Esophagus squamous epithelium (tissue), 5 donors: ENCODE results near the gene ANTXR2. TPM values are rescaled to one million over a fixed set of nuclear protein-coding genes. Genes with fewer than 3 reads are reported as not detected.

Source experiments
- DNase-seq: peaks from one replicate; lab custom pipeline; 2025; lab: John Stamatoyannopoulos, UW
- H3K27ac ChIP-seq, 4 donors: fragments of 200-600 bp; sonication (generic); one replicate each; pipeline ENCODE4 v1.5.1; 2016 to 2019; ENCODE audit warnings: mild to moderate bottlenecking in 1 of 4
- H3K27me3 ChIP-seq, 4 donors: fragments of 200-600 bp; sonication (generic); 1 replicate in 3 of 4; 2 replicates in 1 of 4; pipeline versions ENCODE4 v1.5.1 to v1.6.0; 2017 to 2021; ENCODE audit warnings: antibody characterized with exemption in 1 of 4
- H3K36me3 ChIP-seq, 3 donors: fragments of 200-600 bp; sonication (generic); one replicate each; pipeline ENCODE4 v1.5.1; 2016 to 2019
- H3K4me1 ChIP-seq, 3 donors: fragments of 200-600 bp; sonication (generic); one replicate each; pipeline ENCODE4 v1.5.1; 2017 to 2019
- H3K4me3 ChIP-seq, 4 donors: fragments of 200-600 bp; sonication (generic); 1 replicate in 3 of 4; 2 replicates in 1 of 4; pipeline ENCODE4 v1.5.1; 2016 to 2019; ENCODE audit warnings: mild to moderate bottlenecking in 2 of 4, moderate library complexity in 1 of 4
- H3K9me3 ChIP-seq, 3 donors: fragments of 200-600 bp; sonication (generic); one replicate each; pipeline ENCODE4 v1.5.1; 2016 to 2019
- CTCF ChIP-seq, 6 experiments: fragments of 450-650 bp in 4 of 6; fragments of 200-600 bp in 2 of 6; sonication (generic) in 2 of 6; IDR thresholded peaks; one replicate each; pipeline ENCODE4 v1.5.1; 2016 to 2019; ENCODE audit warnings: antibody characterized with exemption in 6 of 6, mild to moderate bottlenecking in 4 of 6, moderate library complexity in 4 of 6
- POLR2A ChIP-seq, 4 donors: fragments of 450-650 bp; IDR thresholded peaks; one replicate each; pipeline ENCODE4 v1.6.1; 2017; ENCODE audit warnings: antibody characterized with exemption in 4 of 4, mild to moderate bottlenecking in 4 of 4, moderate library complexity in 3 of 4
- WGBS, 2 donors: methylation state at CpG; one replicate each; pipeline ENCODE4 v1.1.5; 2018; 5-methylcytosine and 5-hydroxymethylcytosine counted together
- intact Hi-C: fragments of 100-400 bp; cut with DNase I; formaldehyde crosslinking; loops from one replicate; pipeline ENCODE4 v1.15.0; 2022
- total RNA-seq, 4 donors: library from RNA; depleted of rRNA; stranded (reverse); fragments of >200 nt; gene quantifications; one replicate each; pipeline ENCODE4 v1.1.0, GENCODE V29; 2016
- donor health status: DM: yes; HTN: yes; CAD: no.

Gene ANTXR2
- total RNA-seq, 4 donors from 2014 or later = 1.6 to 60.3 (median 21.5) TPM

- DNase-seq = no peak
- no peak for TF ChIP-seq CTCF (IDR thresholded peaks at IDR 0.05)
- TF ChIP-seq POLR2A (IDR thresholded peaks at IDR 0.05) = no peak
- no peak overlapping the region for H3K4me3 ChIP-seq
- H3K36me3 ChIP-seq = no peaks in the 10 kb centered on the region
- no peak overlapping the region for H3K27ac ChIP-seq
- intact Hi-C loops = no loop called here
- no peaks in the 10 kb centered on the region for H3K27me3 ChIP-seq
- H3K9me3 ChIP-seq = no peaks in the 10 kb centered on the region
- 63 to 80% methylated on average over 1 of the region's 1 CpG for WGBS, 2 donors
- H3K4me1 ChIP-seq = no peaks in the 10 kb centered on the region
These were observed 151.0 kb downstream of the ANTXR2 start for GRCh38 chr4:79922011-79922410.

DNA sequence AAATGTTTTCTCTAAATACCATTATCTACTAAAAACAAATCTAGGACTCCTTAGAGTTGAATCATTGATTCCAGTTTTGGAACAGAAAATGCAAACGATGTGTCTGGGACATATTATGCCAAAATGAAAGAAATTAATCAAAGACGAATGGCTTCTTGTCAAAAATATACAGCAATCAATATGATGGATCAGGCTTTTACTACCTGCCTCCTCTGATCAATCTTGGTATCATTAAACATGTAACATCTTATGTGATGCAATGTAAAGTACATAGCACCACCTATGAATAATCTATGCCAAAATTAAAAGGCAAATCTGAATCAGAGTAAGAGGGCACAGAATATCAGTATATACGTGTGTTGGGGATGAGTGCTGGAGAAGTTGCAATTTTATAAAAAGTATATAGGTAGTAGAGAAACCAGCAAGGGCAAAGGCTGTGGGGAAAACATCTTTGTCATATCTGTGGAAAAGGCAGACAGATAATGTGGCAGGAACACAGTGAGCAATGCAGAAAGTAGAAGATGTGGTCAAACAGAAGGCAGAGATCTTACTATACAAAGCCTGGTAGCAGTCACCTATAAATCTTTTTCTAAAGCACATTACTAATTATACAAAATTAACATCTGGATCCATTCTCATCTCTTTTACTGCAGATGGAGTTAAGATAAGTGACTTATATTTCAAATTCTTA lies 152.7 kb downstream of the ANTXR2 start:
- intact Hi-C loops = no loop called here

DNA sequence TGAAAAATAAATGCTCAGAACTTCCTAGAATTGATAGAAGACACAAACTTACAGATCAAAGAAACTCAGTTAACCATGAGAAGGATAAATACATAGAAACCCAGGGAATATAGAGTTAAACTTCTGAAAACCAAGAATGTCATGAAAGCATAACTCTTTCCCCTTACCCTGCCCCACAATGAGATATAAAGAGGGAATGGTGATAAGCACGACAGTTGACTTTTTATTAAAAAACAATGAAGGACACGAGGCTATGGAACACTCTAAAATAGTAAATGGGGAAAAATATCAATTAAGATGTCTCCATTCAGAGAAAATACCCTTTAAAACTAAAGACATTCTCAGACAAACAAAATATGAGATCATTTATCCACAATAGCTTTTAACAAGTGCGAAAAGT lies 154.7 kb downstream of the ANTXR2 start:
- DNase-seq = no peak
- no peaks in the 10 kb centered on the region for H3K9me3 ChIP-seq
- no peak overlapping the region for H3K4me3 ChIP-seq
- H3K27ac ChIP-seq = no peak overlapping the region
- H3K36me3 ChIP-seq = no peaks in the 10 kb centered on the region
- TF ChIP-seq POLR2A (IDR thresholded peaks at IDR 0.05) (no peak), CTCF (IDR thresholded peaks at IDR 0.05) (no peak)
- intact Hi-C loops = no loop called here
- H3K27me3 ChIP-seq = no peaks in the 10 kb centered on the region
- 74 to 88% methylated on average over 3 of the region's 3 CpGs for WGBS, 2 donors
- no peaks in the 10 kb centered on the region for H3K4me1 ChIP-seq

More for the DNA sequence above, 152.7 kb downstream of the ANTXR2 start:
- DNase-seq = no peak
- WGBS, 2 donors = 49 to 56% methylated on average over 3 of the region's 3 CpGs
- H3K4me3 ChIP-seq = no peak overlapping the region
- no peaks in the 10 kb centered on the region for H3K27me3 ChIP-seq
- H3K36me3 ChIP-seq = no peaks in the 10 kb centered on the region
- no peaks in the 10 kb centered on the region for H3K4me1 ChIP-seq
- H3K27ac ChIP-seq = no peak overlapping the region
- TF ChIP-seq CTCF (IDR thresholded peaks at IDR 0.05) (no peak), POLR2A (IDR thresholded peaks at IDR 0.05) (no peak)
- H3K9me3 ChIP-seq = no peaks in the 10 kb centered on the region

GRCh38 chr4:79917246-79917645 lies 155.8 kb downstream of the ANTXR2 start:
- Histone ChIP-seq H3K4me3 (no peak overlapping the region), H3K27ac (no peak overlapping the region), H3K4me1 (no peaks in the 10 kb centered on the region), H3K9me3 (no peaks in the 10 kb centered on the region), H3K27me3 (no peaks in the 10 kb centered on the region), H3K36me3 (no peaks in the 10 kb centered on the region)
- WGBS, 2 donors = 95 to 100% methylated on average over 1 of the region's 1 CpG
- DNase-seq = no peak
- TF ChIP-seq POLR2A (IDR thresholded peaks at IDR 0.05) = no peak
- TF ChIP-seq CTCF (IDR thresholded peaks at IDR 0.05) = peak in 4 of 6 experiments; percentile 13 to 58 (median 36)
- intact Hi-C loops = no loop called here

GRCh38 chr4:79915246-79915645 lies 157.8 kb downstream of the ANTXR2 start:
- Histone ChIP-seq H3K4me3 (no peak overlapping the region), H3K9me3 (no peaks in the 10 kb centered on the region), H3K4me1 (no peaks in the 10 kb centered on the region), H3K27ac (peak overlapping the region in 1 of 4 donors; percentile 0), H3K27me3 (no peaks in the 10 kb centered on the region), H3K36me3 (no peaks in the 10 kb centered on the region)
- TF ChIP-seq POLR2A (IDR thresholded peaks at IDR 0.05) (no peak), CTCF (IDR thresholded peaks at IDR 0.05) (no peak)
- intact Hi-C loops = no loop called here
- DNase-seq = no peak
- WGBS, 2 donors = 64 to 77% methylated on average over 3 of the region's 3 CpGs
